ENCODE results near the gene PIGV.

Gene PIGV

DNA sequence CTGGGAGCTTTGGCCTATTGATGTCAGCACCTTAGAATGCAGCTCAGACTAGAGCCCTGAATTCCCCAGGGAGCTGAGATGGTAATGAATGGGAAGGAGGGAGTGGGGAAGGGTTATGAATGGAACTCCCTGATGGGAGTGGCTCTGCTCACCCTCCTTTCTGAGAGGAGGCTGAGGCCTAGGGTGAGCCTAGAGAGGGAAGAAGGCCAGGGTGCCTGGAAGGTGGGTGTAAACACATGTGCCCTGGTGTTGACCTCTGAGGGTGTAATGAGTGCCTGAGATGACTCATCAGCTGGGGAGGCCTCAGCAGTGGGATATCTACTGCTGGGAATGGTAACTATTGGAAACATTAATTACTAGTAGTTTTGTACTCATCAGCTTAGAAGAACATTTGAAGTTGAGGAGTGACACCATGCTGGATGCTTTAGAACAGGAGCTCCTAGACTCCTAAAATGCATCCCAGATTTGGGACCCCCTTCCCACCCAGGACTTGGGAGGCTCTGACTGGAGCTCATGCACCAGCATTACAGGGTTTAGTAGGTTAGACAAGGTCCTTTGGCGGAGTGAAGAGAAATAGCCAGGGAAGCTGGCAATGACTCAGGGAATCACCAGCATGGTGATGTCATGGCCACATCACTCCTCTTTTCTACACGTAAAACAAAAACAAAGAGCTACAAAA lies 16.0 kb upstream of the PIGV start (continued):
- TF ChIP-seq ZNF133 (tag by site-specific recombination; IDR thresholded peaks at IDR 0.05) (no peak), ZNF670 (tag by site-specific recombination; IDR thresholded peaks at IDR 0.05; ENCODE audit: low read depth) (no peak), KLF9 (tag by site-specific recombination; IDR thresholded peaks at IDR 0.05; ENCODE audit: low read depth) (peak; percentile 71), GLIS2 (tag by site-specific recombination; IDR thresholded peaks at IDR 0.05) (peak; percentile 75), ZNF2 (tag by site-specific recombination; IDR thresholded peaks at IDR 0.05) (0 out of 2 replicates have a peak, but pooled peaks have one; percentile 27)

DNA sequence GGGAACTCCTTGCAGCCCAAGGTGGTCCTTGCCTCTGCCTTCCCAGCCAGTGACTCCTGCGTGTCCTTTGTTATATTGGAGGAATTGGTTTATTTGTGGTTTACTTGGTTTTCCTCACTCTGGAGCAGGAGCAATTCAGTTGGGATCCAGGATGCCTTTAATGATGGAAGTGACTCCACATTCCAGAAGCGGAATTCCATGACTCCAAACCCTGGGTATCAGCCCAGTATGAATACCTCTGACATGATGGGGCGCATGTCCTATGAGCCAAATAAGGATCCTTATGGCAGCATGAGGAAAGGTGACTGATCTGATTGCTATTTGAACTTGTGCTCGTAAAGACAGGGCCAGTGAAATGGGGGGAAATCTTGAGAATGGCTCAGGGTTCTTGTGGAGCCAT lies 15.1 kb upstream of the PIGV start:
- TF ChIP-seq ZNF350 (tag by site-specific recombination; IDR thresholded peaks at IDR 0.05) (no peak), ZNF544 (tag by site-specific recombination; IDR thresholded peaks at IDR 0.05) (no peak), ZBTB8A (tag by site-specific recombination; IDR thresholded peaks at IDR 0.05) (no peak), ZNF354C (tag by site-specific recombination; IDR thresholded peaks at IDR 0.05; ENCODE audit: borderline replicate concordance, low read depth) (no peak), ZNF239 (tag by site-specific recombination; IDR thresholded peaks at IDR 0.05) (no peak), ZNF19 (tag by site-specific recombination; IDR thresholded peaks at IDR 0.05; ENCODE audit: low read depth) (no peak), WT1 (tag by site-specific recombination; IDR thresholded peaks at IDR 0.05) (no peak), ZNF10 (tag by site-specific recombination; IDR thresholded peaks at IDR 0.05) (no peak), GLI2 (tag by site-specific recombination; IDR thresholded peaks at IDR 0.05; ENCODE audit: borderline replicate concordance, low read depth) (no peak), ZBTB20 (tag by site-specific recombination; IDR thresholded peaks at IDR 0.05) (no peak)
- TF ChIP-seq, protein P1, sequence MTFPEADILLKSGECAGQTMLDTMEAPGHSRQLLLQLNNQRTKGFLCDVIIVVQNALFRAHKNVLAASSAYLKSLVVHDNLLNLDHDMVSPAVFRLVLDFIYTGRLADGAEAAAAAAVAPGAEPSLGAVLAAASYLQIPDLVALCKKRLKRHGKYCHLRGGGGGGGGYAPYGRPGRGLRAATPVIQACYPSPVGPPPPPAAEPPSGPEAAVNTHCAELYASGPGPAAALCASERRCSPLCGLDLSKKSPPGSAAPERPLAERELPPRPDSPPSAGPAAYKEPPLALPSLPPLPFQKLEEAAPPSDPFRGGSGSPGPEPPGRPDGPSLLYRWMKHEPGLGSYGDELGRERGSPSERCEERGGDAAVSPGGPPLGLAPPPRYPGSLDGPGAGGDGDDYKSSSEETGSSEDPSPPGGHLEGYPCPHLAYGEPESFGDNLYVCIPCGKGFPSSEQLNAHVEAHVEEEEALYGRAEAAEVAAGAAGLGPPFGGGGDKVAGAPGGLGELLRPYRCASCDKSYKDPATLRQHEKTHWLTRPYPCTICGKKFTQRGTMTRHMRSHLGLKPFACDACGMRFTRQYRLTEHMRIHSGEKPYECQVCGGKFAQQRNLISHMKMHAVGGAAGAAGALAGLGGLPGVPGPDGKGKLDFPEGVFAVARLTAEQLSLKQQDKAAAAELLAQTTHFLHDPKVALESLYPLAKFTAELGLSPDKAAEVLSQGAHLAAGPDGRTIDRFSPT (tag by site-specific recombination; IDR thresholded peaks at IDR 0.05): no peak
- TF ChIP-seq, protein P2, sequence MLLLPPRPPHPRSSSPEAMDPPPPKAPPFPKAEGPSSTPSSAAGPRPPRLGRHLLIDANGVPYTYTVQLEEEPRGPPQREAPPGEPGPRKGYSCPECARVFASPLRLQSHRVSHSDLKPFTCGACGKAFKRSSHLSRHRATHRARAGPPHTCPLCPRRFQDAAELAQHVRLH (tag by site-specific recombination; IDR thresholded peaks at IDR 0.05): no peak
- Histone ChIP-seq H3K36me3 (ENCODE audit: control insufficient read depth in 2 of 2, insufficient read depth in 1 of 2, low read length in 2 of 2) (peaks cover 14 to 100% of the 10 kb centered on the region in 2 experiments; a peak in 2 of 3 replicates), H3K27ac (ENCODE audit: extremely low read depth, low read depth, low read length) (no peak overlapping the region), H3K9me3 (ENCODE audit: control insufficient read depth, insufficient read depth, low read depth, low read length) (no peaks in the 10 kb centered on the region), H3K4me1 (ENCODE audit: control insufficient read depth, insufficient read depth, low read length) (no peaks in the 10 kb centered on the region), H3K4me3 (ENCODE audit: low read depth, low read length) (no peak overlapping the region)
- CTCF ChIA-PET: interaction anchor here (0.5 to 2.1 kb wide), 3 partner anchors 9 to 170 kb away, joined by 3 to 13 read pairs (median 6); no protein-coding TSS in a partner anchor
- POLR2A ChIA-PET: interaction anchor here (1.5 to 1.9 kb wide), 3 partner anchors 11 to 75 kb away, joined by 8 to 18 read pairs (median 8); partner anchors contain the start of gene PIGV

DNA sequence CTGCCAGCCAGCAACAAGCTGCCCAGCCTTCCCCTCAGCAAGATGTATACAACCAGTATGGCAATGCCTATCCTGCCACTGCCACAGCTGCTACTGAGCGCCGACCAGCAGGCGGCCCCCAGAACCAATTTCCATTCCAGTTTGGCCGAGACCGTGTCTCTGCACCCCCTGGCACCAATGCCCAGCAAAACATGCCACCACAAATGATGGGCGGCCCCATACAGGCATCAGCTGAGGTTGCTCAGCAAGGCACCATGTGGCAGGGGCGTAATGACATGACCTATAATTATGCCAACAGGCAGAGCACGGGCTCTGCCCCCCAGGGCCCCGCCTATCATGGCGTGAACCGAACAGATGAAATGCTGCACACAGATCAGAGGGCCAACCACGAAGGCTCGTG lies 13.3 kb upstream of the PIGV start:
- ChIA-PET CTCF (interaction anchor here (0.6 kb wide), 1 partner anchor 37 kb away, joined by 3 read pairs; no protein-coding TSS in a partner anchor), POLR2A (no interaction called here)
- Histone ChIP-seq H3K36me3 (ENCODE audit: control insufficient read depth in 2 of 2, insufficient read depth in 1 of 2, low read length in 2 of 2) (peaks cover 20 to 100% of the 10 kb centered on the region in 2 experiments), H3K4me1 (ENCODE audit: control insufficient read depth, insufficient read depth, low read length) (no peaks in the 10 kb centered on the region), H3K4me3 (ENCODE audit: low read depth, low read length) (no peak overlapping the region), H3K9me3 (ENCODE audit: control insufficient read depth, insufficient read depth, low read depth, low read length) (no peaks in the 10 kb centered on the region), H3K27ac (ENCODE audit: extremely low read depth, low read depth, low read length) (no peak overlapping the region)
- no peak for TF ChIP-seq KLF1 (tag by site-specific recombination; IDR thresholded peaks at IDR 0.05)
- TF ChIP-seq, protein P1 (tag by site-specific recombination; IDR thresholded peaks at IDR 0.05): peak; percentile 51; the same call in 1 of the 2 replicates
